GM12801 (cell line): ENCODE data around the gene VEPH1.

Source experiments
- CTCF ChIP-seq: IDR thresholded peaks from one replicate; pipeline ENCODE4 v1.5.1; 2011; ENCODE audit warnings: control low read depth; ENCODE audit not compliant: insufficient read length; ENCODE audit errors: extremely low read depth

The VEPH1 gene

GRCh38 chr3:157427901-157428300, 75.3 kb downstream of the VEPH1 start:
- TF ChIP-seq CTCF = no peak

GRCh38 chr3:157423337-157423736, 79.9 kb downstream of the VEPH1 start:
- TF ChIP-seq CTCF = no peak

- no peak for TF ChIP-seq CTCF
These were observed 82.5 kb downstream of the VEPH1 start for GRCh38 chr3:157420606-157421130.

- no peak for TF ChIP-seq CTCF
These were observed 85.1 kb downstream of the VEPH1 start for GRCh38 chr3:157418104-157418503.

GRCh38 chr3:157417247-157417646, 86.0 kb downstream of the VEPH1 start:
- TF ChIP-seq CTCF = no peak

- no peak for TF ChIP-seq CTCF
These were observed 86.7 kb downstream of the VEPH1 start for GRCh38 chr3:157416347-157417087.

GRCh38 chr3:157414861-157415260, 88.4 kb downstream of the VEPH1 start:
- no peak for TF ChIP-seq CTCF
